ENCODE data around the gene AQP5.

The AQP5 gene

DNA sequence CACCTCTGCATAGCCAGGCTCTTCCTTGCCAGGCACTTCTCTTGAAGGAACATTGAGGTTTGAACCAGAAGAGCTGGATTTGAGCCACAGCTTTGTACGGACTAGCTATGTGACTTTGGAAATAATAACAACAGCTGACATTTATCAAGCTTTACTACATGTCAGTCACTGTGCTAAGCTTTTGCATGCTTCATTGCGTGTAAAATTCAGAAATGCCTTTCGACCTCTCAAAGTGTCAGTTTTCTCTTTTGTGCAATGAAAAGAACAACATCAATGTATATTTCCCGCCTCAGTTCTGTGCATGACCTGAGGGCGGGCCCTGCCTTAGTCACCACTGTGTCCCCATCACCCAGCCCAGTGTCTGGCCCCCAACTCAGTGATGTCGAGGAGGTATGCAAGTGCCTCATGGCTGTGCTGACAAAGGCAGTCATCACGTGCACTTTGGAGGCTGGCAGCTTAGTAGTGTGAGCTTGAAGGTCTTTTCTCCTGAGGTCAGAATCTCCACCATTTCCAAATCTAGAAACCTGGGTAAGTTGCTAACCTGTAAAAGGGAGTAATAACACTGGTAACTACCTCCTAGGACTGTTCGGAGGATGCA is 29.0 kb upstream of the AQP5 start:
- DNase-seq, result no peak

DNA sequence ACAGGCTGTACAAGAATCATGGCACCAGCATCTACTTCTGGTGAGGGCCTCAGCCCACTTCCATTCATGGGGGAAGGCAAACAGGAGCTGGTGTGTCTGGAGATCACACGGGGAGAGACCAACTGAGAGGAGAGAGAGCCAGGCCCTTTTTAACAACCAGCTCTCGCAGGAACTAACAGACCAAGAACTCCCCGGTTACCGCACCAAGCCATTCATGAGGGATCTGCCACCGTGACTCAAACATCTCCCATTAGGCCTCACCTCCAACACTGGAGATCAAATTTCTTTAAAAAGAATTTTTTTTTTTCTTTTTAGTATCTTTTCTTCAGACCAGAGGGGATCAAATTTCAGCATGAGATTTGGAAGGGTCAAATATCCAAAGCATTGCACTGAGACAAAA is 27.9 kb upstream of the AQP5 start:
- DNase-seq, result no peak

DNA sequence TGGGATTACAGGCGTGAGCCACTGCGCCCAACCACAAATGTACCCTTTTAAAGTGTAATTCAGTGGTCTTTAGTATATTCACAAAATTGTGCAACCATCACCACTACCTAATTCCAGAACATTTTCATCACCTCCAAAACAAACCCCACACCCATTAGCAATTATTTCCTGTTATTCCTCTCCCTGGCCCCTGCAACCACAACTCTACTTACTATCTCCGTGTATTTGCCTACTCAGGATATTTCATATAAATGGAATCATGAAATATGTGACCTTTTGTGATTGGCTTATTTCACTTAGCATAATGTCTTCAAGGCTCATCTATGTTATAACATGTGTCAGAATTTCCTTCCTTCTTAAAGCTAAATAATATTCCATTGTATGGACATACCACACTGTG is 27.2 kb upstream of the AQP5 start:
- DNase-seq, result no peak

DNA sequence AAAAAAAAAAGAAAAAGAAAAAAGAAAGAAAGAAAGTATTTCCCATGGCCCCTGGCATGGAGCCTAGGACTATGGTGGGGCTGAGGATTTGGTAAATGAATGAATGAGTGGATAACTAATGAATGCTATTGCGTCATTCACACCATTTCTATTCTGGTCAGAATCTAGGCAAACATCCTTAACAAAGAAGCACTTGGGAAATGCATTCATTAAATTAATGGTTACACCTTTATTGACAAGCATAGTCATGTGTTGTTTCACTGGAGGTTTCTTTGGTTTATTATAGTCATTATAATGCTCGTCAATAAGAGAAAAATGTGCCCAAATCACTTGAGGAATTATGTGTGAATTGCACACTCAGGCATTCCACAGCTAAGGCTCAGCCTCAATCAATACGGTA is 24.7 kb upstream of the AQP5 start:
- no peak for DNase-seq

DNA sequence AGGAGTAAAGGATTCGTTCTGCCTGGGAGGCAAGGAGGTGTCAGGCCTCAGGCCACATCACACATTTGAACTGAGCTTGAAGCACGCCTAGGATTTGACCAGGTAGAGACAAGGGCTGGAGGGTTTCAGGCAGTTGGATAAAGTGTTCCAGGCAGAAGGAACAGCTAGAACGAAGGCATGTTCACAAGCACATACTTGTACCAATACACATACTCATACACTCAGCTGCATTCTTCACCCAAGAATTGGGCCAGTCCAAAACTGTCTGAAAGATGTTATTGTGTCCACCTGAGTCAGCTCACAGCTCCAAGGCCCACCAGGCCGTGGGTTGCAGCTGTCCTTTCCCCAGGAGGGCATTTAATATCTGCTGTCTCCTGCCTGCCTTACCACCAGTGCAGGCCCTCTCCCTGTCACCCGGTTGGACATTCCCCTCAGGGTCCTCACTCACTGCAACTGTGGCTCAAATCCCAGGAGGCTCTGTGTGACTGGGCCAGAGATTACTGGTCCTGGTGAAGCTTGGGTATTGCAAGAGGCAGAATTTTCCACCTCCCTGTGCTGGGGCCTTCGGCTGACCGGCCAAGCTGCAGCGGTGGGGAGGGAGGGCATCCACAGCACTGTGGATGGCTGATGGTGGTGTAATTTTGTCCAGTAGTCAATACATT is 23.9 kb upstream of the AQP5 start:
- DNase-seq, result no peak

DNA sequence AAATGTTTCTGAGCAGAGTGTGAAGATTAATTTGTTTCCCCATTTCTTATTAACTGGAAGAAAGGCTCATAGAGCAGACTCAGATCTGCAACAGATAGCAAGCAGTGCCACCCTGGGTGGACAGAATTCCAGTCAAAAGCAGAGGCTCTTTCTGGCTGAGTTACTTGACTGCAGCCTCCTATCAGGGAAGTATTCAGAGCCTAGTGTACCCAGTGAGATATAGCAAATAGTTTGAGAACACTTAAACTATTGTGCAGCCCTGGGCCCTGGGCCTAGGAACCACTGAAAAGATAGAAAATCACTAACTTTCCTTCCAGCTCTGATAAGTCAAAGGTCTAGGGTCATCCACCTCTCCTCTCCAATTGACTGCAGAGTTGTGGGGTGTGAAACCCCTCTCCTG is 22.4 kb upstream of the AQP5 start:
- no peak for DNase-seq

DNA sequence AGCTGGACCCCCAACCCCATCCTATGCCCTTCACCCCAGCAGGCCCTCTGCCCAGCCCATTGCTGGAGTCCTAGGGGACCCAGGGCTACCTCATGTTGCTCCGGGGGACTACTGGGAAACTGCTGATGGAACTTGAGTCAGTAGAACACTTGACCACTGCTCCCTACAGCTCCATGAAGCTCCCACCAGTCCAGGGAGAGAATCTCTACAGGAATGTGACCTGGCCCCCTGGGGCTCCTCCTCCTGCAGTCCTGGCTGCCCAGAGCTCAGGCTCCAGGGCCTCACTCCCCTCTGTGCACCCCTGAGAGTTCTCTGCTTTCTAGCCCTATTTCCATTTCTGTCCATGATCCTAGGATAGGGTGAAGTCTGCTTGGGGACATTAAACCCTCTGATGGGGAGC is 22.0 kb upstream of the AQP5 start:
- DNase-seq, result no peak

DNA sequence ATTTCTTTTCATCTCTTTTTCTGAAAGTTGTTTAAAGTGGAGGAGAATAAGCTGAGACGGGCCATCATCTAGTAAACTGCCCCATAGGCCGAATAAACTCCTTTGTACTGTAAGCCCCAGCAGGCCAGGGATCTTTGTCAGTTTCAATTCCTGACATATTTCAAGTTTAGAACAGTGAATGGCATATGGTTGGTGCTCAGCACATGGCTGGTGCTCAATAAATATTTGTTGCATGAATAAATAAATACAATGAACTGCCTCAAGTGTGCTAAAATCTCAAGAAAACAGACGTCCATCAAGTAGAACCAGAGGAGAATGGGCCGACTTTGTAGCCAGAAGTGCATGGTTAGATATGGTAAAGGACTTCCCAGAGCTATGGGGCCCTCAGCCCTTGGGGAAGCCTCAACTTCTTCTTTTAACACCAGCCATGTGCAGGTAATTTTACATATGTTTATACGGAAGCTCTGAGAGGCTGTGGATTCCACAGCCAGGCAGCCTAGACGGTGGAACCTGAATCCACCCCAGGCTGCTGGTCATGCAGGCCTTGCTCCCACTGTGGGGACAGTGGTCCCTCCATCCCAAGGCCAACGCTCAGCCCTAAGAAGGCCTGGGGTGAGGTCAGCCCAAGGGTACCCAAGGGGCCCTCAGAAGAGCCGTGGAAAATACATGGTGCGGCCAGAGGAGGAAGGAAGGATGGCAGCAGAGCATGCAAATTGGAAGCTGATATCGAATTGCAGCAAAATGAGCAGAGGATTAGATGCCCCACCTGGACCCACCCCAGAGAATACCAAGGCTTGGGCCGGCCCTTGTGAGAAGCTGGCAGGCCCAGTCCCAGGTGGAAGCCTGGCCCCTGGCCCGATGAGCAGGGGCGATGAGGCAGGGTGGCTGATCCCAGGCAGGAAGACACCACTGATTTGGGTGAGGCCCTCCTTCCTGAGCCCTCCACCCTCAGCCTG is 19.8 kb upstream of the AQP5 start:
- DNase-seq, result no peak

DNA sequence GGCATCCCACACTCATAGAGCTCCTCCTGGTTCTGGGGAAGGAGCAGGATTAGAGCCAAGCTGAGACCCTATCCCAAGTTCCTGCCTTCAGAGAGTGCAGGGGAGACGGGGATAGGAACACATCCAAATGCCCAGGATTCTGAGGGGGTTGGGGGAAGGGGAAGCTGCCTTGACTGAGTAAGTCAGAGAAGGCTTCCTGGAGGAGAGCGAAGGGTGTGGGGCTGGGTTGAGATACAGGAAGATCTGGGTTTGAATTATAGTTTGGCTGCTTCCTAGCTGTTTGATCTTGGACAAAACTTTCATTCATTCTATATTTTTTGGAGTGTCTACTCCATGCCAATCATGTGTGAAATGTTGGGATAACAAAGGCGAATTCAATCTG is 19.2 kb upstream of the AQP5 start:
- no peak for DNase-seq

DNA sequence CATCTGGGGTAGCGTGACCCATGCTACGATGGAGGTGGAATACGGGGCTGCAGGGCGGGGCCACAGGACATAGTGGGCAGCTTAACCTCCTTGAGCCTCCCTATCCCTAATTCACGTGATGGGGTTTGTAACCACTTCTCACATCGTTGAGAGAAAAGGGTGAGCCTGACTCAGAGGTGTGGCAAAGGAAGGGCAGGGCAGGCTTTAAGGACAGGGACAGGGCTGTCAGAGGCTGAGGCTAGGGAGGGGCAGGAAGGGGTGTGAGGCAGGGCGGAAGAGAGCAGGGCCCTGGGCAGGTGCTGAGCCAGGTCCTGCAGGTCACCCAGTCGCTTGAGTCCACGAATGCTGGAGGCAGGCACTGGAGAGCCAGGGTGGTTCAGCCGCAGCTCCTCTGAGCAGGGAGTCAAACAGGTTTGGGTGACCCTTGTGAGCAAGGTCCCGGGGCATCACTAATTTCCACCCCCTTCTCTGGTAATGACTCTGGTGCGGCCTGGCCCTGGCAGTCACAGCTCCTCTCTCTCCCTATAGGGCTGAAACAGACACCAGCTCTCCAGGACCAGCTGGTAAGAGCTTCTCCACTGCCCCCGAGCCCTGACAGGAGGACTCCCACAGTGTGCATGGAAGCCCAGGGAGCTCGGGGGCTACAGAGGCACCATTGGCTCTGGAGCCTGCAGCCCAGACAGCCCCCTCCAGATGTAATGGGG is 18.6 kb upstream of the AQP5 start:
- no peak for DNase-seq

DNA sequence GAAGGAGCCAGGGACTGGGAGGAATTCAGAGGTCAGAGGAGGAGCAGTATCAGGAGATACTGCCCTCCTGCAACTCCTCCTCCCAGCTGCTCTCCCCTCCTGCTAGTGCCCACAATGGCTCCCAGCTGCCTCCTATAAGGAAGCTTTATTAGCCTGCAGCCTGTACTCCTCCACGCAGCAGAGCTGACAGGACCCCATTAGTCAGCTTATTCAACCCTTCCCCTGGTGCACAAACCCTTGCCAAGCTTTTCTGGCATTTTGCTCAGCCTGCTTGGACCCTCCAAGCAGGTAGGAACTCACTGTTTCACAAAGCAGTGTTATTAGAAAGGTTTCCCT is 18.1 kb upstream of the AQP5 start:
- no peak for DNase-seq

DNA sequence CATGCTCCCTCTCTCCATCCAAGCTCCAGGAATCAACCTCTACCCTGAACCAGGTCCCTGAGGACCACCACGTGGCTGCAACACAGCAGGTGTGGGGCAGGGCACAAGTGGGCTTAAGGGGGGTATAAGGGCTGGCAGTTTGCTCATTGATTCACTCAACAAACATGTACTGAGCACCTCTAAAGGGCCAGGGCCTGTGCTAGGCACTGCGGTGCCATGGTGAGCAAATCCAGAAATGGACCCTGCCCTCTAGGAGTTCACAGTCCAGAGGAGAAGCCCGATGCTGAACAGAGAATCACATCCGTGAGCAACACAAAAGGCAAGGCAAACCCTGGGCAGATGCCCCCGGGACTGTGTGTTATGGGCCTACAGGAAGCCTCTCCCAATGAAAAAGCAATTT is 17.6 kb upstream of the AQP5 start:
- no peak for DNase-seq

DNA sequence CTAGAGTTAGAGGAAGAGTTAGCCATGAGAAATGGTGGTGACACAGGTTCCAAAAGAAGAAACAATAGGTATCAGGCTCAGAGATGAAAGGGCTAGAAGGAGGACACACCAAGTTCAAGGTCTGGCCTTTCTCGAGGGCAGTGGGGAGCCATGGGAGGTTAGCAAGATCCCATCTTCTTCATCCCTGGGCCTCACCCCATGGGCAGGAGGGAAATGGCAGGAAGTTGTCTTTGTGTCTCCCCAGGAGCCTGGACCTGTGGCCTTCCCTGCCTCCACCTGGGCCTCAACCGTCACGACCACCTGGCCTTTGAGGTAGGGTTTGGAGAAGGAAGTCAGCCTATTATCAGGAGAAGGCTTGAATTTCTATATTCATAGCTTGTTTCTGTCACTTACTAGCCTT is 17.0 kb upstream of the AQP5 start:
- no peak for DNase-seq

DNA sequence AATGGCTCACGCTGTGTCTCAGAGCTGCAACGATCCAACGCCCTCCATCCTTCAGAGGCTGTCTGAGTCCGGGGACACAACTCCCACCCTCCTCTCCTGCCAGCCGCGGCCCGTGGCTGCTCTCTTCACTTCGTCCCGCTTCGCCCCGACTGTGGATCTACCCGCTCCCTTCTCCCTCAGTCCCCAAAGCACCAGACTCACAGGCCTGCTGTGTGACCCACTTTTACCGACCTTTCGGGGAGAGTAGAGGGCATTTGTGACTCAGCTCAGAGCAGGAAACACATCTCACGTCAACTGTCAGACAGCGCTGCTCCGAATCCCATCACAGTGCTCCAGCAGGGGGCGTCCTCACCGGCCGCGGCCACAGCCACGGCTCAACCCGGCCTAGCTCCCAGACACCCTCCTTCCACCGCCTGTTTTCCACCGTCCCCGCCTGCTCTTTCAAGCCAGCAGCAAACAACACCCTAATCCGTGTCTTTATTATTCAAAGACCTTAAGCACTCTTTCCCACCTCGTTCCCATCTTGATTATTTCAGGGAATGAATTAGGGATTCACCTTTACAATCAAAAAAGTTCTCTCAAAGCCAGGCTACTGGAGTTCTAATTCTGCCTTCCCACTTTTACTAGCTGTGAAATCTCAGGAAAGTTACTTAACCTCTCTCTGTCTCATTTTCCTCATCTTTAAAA is 16.1 kb upstream of the AQP5 start:
- peak; percentile 90 for DNase-seq

DNA sequence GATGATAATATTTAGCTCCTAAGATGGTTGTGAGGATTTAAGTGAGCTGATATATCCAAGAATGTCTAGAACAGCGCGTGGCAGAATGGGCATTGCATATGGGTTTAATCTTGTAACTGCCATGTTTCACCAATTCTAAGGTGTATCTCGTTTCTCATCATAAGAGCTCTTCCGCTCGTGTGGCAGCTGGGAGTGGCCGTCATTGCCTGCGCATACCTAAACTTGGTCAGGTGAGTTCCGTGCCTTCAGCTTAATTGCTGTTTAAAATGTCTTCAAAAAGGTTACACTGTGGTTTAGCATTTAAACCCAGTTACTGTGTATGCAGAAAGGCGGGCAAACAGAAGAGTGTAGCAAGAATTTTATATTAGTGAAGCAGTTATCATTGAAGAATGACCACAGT is 15.6 kb upstream of the AQP5 start:
- no peak for DNase-seq

DNA sequence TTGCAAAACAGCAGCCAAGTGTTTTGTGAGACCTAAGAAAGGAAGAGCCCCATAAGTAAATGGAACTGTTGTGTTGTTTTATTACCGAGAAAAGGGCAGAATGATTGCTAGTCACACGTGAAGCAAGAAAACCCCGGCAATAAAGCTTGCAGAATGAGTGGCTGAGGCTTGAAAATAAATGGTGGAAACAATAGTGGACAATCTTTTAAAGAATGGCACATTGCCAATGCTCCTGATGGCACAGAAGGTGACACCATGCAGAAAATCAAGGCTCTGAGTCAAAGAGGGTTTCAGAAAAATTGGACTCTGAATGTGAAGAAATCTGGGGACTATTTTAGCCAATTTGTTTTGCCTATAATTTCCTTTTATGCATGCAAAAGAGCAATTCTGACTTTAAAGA is 15.2 kb upstream of the AQP5 start:
- DNase-seq, result no peak

DNA sequence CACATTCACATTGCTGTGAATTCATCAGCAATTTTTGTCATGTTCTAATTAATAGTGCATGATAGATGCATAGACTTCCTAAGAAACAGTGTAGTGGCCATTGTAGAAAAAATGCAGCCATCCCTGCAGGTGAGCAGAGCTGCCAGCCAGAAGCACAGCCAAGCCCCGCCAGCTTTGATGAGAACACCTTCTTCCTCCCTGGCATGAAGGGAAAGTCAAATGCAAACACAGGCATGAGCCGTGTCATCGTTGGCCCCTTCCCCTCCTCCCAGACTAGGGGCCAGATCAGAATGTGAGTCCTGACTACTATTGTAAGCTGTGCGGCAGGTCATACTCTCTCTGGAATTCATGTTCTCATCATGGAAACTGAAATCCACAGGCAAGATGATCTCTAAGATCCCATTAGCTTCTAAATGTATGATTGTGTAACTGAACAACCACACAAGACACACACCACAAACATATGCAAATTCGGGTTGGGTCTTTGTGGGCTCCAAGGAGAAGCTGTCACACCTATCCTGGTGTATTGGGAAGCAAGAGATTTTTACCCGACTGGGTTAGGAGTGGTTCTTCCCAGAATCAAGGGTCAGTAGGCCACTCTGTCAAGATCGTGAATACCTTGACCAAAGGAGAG is 14.0 kb upstream of the AQP5 start:
- DNase-seq, result no peak

DNA sequence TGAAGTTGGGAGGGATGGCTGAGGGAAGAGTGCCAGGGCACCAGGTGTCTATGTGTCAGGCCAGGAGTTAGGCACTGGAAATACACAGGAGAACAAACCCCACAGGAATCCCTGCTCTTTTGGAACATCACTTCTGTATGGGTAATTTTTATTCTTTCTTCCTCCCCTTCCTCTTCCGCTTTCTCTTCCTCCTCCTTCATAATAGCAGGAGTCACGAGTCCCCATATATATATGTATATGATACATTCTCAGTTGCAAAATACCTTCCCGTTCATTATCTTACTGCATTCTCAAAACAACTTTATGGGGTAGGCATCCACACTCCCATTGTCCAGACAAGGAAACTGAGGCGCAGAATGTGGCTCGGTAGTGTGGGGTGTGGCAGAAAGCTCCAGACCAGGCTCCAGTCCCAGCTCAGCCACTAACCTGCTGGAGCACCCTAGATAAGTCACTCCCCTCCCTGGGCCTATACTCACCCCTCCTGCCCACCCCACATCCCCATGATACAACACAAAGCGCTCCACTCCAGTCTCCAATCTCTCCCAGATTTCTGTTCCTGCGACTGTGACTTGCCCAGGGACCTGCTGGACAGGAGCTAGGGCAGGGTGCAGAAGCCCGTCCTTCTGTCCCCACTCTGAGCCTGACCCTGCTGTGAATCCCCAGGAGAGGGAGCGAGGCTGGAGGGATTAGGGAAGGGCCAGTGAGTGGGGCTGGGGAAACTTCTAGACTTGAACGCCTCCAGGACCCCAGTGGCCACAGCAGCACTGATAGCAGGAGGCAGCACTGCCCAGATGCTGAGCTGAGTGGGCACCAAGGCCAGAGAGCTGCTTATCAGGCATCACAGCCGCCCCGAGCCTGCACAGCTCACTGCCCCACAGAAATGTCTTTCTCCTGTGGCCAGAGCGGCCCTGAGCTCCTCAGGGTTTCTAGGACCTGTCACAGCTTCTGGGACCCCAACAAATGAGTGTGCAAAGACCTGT is 12.5 kb upstream of the AQP5 start:
- DNase-seq, result no peak

DNA sequence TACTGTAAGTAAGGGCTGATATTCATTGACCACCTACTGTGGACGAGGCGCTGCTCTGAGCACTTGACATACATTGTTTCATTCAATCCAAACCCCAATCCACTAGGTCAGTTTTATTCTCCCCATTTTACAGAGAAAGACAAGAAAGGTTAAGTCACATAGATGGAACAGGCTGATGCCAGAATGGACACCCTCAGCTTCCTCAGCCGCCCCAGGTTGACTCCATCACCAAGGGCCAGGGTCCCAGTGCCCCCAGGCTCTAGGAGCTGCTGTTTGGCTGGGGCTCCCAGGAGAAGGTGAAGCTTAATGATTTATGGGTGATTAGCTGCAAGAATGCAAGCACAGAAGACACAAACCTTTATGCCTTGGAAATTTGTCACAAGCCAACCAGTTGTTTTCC is 11.8 kb upstream of the AQP5 start:
- no peak for DNase-seq

DNA sequence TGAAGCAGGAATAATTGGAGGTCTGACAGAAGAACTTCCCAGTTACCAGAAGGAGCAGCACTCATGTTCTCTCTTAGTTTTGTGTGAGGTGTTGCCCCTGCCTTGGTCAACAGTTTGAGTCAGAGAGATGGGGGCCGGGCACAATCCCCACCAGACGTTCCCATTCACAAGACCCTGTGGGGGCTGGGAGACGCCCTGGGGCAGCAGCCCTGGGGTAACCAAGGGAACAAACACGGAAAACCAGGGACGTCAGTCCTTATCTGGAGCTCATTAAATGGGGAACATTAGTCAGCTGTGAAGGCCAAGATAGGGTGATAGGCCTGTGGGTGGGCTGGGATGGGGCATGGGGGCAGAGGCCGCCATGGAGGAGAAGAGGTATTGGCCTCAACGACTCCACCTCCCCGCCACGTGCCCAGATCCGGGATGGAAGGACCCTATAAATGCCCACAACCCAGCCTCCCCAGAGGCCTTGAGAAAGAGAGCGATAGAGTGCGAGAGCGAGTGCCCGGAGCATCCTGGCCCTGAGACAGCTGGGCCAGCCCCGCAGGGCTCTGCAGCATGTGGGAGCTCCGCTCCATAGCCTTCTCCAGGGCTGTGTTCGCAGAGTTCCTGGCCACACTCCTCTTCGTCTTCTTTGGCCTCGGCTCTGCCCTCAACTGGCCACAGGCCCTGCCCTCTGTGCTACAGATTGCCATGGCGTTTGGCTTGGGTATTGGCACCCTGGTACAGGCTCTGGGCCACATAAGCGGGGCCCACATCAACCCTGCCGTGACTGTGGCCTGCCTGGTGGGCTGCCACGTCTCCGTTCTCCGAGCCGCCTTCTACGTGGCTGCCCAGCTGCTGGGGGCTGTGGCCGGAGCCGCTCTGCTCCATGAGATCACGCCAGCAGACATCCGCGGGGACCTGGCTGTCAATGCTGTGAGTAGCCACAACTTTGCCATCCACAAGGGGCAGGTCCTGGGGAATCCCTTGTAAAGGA is 11.1 kb upstream of the AQP5 start, which contains the start of gene AQP2:
Gene AQP2 (plus strand): TSS at position 465 of the 979 bp plus-strand sequence. CDS start 94 bp downstream, at position 559.
- no peak for DNase-seq
